CD4-positive, alpha-beta T cell treated with Interleukin-4 for 4 hours (primary cell): ENCODE results near the gene ZNF462.
"Not testable (repeated sequence)": the region's sequence is repeated elsewhere in the genome, so short reads cannot be mapped to it uniquely, and the experiment has no call there.

Source experiments
- DNase-seq: peaks from one replicate; pipeline ENCODE4 v3.0.0-alpha.2; 2020

The ZNF462 gene

GRCh38 chr9:106862821-106863720 is at the start of gene ZNF462:
Gene ZNF462, plus strand, starts transcription at chr9:106863166. Its CDS starts 60,218 bp downstream, at chr9:106923384.
- DNase-seq = no peak

DNA sequence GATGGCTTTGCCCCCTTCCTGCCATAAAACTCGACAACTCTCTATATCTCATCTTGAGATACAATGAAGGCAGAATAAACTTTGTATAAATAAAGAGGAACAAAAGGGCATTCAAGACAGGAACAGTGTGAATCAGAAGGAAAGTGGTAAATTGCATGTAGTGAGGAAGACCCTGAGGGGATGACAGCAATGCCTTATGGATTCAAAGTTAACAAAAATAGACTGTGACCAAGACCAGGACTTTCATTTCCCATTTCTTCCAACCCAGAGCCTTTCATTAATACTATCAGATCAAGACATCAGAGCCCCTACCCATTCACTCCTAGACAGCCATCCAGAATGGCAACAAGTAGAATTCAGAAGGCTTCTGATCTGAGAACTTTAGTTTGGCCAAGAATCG is 46.4 kb upstream of the ZNF462 start:
- no peak for DNase-seq

DNA sequence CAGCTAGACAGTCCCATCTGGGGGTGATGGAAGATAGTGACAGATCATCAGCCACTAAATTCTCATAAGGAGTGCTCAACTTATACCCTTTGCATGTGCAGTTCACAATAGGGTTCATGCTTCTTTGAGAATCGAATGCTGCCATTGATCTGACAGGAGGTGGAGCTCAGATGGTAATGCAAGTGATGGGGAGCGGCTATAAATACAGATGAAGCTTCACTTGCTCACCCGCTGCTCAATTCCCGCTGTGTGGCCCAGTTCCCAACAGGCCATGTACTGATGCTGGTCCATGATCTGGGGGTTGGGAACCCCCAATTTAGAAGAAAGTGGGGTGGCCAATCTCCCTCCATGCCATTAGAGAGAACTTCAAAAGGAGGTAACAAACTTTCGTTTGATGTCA is 44.9 kb upstream of the ZNF462 start:
- no peak for DNase-seq

- no peak for DNase-seq
Observed at GRCh38 chr9:106820866-106821265, 42.1 kb upstream of the ZNF462 start.

GRCh38 chr9:106828070-106828469 is 34.9 kb upstream of the ZNF462 start:
- DNase-seq = no peak

DNA sequence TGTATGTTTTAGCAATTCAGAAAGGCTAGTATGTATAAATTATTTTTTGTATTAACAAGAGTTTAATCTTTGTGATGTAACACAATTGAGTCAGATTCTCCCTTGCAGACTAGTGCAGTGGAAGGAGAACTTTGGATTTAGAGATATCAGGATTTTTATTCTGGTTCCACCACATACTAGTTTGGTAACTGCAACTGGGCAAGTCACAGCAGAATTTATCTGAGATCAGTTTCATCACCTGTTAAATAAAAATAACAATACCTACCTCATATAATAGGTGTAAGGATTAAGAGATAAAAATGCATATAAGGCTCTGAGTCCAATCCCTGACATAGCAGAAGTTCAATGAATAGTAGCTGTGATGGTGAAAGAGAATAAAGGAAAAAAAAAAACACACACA is 34.0 kb upstream of the ZNF462 start:
- no peak for DNase-seq

DNA sequence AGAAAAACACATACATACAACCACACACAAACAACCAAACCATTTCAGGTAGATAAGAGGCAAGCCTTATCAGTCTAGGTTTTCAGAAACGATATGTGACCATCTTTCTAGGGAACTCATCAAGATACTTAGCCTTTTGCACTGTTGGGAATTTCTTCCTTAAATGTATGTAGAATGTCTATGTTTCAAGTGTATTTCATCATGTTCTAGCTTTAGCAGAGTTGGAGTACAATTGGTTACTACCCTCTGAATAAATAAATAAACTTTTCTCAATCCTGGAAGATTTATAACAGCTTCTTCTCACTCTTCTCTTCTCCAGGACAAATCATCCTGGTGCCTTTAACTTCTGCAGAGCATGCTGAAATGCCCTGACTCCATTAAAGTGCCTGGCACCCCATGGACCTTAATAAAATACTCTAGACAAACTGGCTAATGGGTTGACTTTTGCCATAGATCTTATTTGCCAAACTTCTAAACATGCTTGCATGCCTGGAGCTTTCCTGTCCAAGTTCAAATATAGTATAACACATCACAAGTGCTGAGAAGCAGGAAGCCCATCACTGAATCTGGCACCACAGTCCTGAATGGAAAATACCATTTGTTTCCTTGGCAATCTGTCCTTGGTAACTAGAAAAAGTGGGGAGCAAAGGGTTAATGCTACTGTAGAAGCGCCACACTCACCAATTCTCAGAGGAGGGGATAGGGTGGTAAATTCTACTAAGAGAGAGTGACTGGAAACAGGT is 33.1 kb upstream of the ZNF462 start:
- DNase-seq = no peak

DNA sequence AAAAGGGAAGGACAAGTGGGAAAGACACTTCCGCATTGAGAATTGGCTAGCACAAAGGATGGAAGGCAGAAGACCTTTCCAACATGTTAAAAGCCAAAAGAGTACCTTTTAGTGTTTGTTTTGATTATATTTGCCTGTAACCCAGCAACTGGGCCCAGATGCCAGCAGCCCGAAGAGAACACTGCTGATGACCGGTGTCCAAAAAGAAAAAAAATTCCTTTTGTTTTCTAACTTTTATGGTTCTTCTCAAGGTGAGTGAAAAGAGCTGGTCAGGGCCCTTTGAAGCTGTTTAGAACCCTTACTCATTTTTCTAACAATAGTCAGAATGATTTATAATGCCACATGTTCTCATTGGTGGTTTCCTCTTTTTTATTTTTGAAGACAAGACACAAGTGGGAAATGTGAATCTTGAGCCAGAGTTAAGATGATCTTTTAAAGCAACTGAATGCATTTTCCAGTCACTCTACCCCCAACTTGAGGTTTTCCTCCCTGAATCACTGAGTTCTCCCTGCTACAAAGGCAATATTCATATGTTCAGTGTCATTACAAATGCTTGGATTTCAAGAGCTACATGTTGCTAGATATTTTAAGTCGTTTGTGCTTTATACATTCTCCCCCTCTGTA is 32.3 kb upstream of the ZNF462 start:
- no peak for DNase-seq

- no peak for DNase-seq
Observed at GRCh38 chr9:106834888-106835287, 28.1 kb upstream of the ZNF462 start.

- DNase-seq = no peak
Observed at GRCh38 chr9:106835840-106836239, 27.1 kb upstream of the ZNF462 start.

GRCh38 chr9:106843371-106843770 is 19.6 kb upstream of the ZNF462 start:
- DNase-seq = no peak

DNA sequence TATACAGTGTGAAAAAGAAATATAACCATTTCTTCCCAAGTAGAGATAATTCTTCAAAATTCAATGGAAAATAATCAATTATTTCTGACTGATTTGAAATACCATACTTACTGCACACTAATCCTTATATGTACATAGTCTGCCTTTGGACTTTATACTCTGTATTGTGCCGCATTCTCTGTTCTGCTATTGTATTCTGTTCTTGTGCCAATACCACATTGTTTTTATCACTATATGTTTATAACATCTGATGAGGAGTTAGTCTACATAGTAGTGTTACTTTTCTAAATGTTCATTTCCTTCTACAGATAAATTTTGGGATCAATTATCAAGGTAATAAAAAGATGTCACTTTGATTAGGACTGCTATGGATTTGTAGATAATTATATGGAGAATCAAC is 16.7 kb upstream of the ZNF462 start:
- DNase-seq = no peak

- no peak for DNase-seq
Observed at GRCh38 chr9:106846857-106847256, 16.1 kb upstream of the ZNF462 start.

- not testable (repeated sequence) for DNase-seq
Observed at GRCh38 chr9:106851640-106852039, 11.3 kb upstream of the ZNF462 start.

DNA sequence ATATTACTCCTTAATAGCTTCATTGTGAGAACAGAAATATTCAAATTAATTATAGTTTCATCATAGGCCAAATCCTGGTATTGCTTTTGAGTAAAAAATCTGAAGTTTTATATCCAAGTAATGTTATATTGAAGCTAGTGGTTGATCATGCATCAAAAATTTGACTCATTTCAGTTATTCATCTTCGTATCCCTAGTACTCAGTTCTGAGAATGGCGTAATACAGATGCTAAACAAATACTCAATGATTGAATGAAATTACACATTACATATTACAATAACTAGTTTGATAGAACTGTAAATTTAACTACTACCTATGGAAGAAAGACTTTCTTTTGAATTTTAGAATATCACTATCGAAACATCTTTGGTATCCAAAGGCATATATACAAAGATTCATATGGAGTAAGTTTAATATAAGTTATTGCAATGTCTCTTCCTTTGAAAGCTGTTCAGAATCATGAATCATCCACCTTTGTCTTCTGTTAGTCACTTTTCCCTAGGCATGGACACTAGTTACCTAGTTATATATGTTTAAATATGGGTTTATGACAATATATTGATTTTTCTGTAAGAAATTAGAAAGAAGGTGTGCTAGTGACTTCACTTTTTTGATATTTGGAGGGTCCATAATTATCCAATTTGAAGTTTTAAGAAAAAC is 5.0 kb upstream of the ZNF462 start:
- no peak for DNase-seq

- DNase-seq = no peak
Observed at GRCh38 chr9:106859957-106860720, 2.8 kb upstream of the ZNF462 start.

DNA sequence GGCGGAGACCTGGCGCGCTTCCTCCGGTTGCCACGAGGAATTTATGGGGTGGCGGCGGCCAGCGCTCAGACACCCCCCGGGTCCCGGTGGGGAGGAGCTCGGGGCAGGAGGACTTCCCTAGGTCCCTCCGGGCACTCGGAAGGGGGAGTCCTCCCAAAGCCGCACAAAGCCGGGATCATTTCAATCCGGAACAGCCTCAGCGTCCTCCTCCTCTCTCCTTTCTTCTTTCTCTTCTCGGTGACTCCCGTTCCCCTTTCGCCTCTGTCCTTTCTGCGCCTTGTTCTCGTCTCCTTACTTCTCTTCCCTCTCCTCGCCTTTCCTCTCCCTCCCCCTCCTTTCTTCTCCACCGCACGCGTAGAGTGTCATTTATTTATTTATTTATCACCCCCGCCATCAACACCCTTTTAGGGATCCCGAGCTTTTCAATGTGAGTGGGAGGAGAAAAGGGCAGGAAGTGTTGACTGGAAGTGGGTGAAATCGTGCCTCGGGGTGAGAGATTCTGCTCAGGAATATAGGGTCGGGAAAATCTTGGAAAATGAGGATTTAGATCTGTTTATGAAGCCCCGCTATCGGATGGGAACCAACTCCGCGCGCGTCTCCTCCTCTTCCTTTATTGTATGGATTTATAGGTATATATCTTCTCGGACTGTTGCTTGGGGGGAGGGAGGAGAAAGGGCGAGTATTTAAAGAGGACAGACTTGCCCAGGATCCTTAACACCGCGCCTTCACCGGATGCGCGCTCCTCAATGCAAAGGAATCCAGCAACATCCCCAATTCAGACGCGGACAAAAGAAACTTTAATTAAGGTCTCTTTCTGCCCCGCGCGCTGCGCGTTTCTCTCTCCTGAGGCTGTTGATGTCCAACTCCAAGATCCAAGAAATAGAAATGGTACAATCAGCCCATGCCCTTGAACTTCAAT is 2.0 kb upstream of the ZNF462 start:
- no peak for DNase-seq

GRCh38 chr9:106861640-106862109 is 1.3 kb upstream of the ZNF462 start:
- no peak for DNase-seq

GRCh38 chr9:106862110-106862820 is 701 bp upstream of the ZNF462 start:
- no peak for DNase-seq
